Iris pigment epithelial cell (primary cell): Measurements from ENCODE around the gene SEMA3G.

Experiments used
- DNase-seq: peaks from one replicate; pipeline ENCODE4 v3.0.0-alpha.2; 2011; ENCODE audit warnings: low read depth

Gene SEMA3G

GRCh38 chr3:52408466-52408865, 36.4 kb downstream of the SEMA3G start:
- DNase-seq, result no peak

GRCh38 chr3:52407779-52408178, 37.1 kb downstream of the SEMA3G start:
- no peak for DNase-seq

- no peak for DNase-seq
Observed at GRCh38 chr3:52406791-52407510, 38.0 kb downstream of the SEMA3G start.

GRCh38 chr3:52406231-52406661, 38.7 kb downstream of the SEMA3G start:
- no peak for DNase-seq

- DNase-seq, result no peak
Observed at GRCh38 chr3:52405601-52406110, 39.2 kb downstream of the SEMA3G start.

GRCh38 chr3:52405066-52405465, 39.8 kb downstream of the SEMA3G start:
- no peak for DNase-seq

GRCh38 chr3:52404391-52404790, 40.5 kb downstream of the SEMA3G start:
- DNase-seq, result no peak

GRCh38 chr3:52403955-52404354, 40.9 kb downstream of the SEMA3G start:
- no peak for DNase-seq

GRCh38 chr3:52403271-52403841, 41.5 kb downstream of the SEMA3G start:
- no peak for DNase-seq

- DNase-seq, result no peak
Observed at GRCh38 chr3:52402706-52403270, 42.1 kb downstream of the SEMA3G start.

- DNase-seq, result no peak
Observed at GRCh38 chr3:52402101-52402521, 42.8 kb downstream of the SEMA3G start.

- DNase-seq, result no peak
Observed at GRCh38 chr3:52401551-52401950, 43.4 kb downstream of the SEMA3G start.

GRCh38 chr3:52401021-52401420, 43.9 kb downstream of the SEMA3G start:
- DNase-seq, result no peak

- no peak for DNase-seq
Observed at GRCh38 chr3:52400275-52400793, 44.6 kb downstream of the SEMA3G start.

- no peak for DNase-seq
Observed at GRCh38 chr3:52399593-52399992, 45.3 kb downstream of the SEMA3G start.

- no peak for DNase-seq
Observed at GRCh38 chr3:52399131-52399530, 45.8 kb downstream of the SEMA3G start.

- DNase-seq, result no peak
Observed at GRCh38 chr3:52398670-52399081, 46.2 kb downstream of the SEMA3G start.

GRCh38 chr3:52397676-52398399, 47.1 kb downstream of the SEMA3G start:
- no peak for DNase-seq

GRCh38 chr3:52396907-52397591, 47.9 kb downstream of the SEMA3G start:
- DNase-seq, result no peak

- no peak for DNase-seq
Observed at GRCh38 chr3:52396011-52396906, 48.6 kb downstream of the SEMA3G start.

- no peak for DNase-seq
Observed at GRCh38 chr3:52395503-52395865, 49.4 kb downstream of the SEMA3G start.
